KMS-11 (cell line): ENCODE data around the gene POU2F3.
"Not testable (repeated sequence)": the region's sequence is repeated elsewhere in the genome, so short reads cannot be mapped to it uniquely, and the experiment has no call there.

ENCODE experiments used
- H2AFZ ChIP-seq: fragments of 200-600 bp; sonication (generic); 2 replicates; pipeline ENCODE4 v1.6.1; 2016; ENCODE audit warnings: antibody characterized with exemption, mixed run types, low read depth
- H3K27ac ChIP-seq: fragments of 200-600 bp; sonication (generic); 2 replicates; pipeline ENCODE4 v1.6.1; 2016; ENCODE audit warnings: mild to moderate bottlenecking, mixed run types
- H3K27me3 ChIP-seq: fragments of 200-600 bp; sonication (generic); 2 replicates; pipeline ENCODE4 v1.6.1; 2017; ENCODE audit warnings: mild to moderate bottlenecking, low read depth, mixed run types, moderate library complexity; ENCODE audit not compliant: insufficient read depth
- H3K36me3 ChIP-seq: fragments of 200-600 bp; sonication (generic); 2 replicates; pipeline ENCODE4 v1.6.1; 2017; ENCODE audit warnings: mild to moderate bottlenecking, mixed run types; ENCODE audit not compliant: insufficient read depth
- H3K4me1 ChIP-seq: fragments of 200-600 bp; sonication (generic); 2 replicates; pipeline ENCODE4 v1.6.1; 2016; ENCODE audit warnings: mild to moderate bottlenecking, low read depth, mixed run types; ENCODE audit not compliant: poor library complexity, severe bottlenecking
- H3K4me2 ChIP-seq: fragments of 200-600 bp; sonication (generic); 2 replicates; pipeline ENCODE4 v1.7.0; 2016; ENCODE audit warnings: mild to moderate bottlenecking, mixed run types
- H3K4me3 ChIP-seq: fragments of 200-600 bp; sonication (generic); IDR thresholded peaks from 2 replicates; pipeline ENCODE4 v1.6.1; 2017; ENCODE audit warnings: low read depth, low read length, mixed read lengths; ENCODE audit not compliant: insufficient read depth
- H3K79me2 ChIP-seq: fragments of 200-600 bp; sonication (generic); 2 replicates; pipeline ENCODE4 v1.6.1; 2016; ENCODE audit warnings: low read depth, mixed run types; ENCODE audit not compliant: insufficient read depth
- H3K9ac ChIP-seq: fragments of 200-600 bp; sonication (generic); 2 replicates; pipeline ENCODE4 v1.6.1; 2016; ENCODE audit warnings: mild to moderate bottlenecking, mixed run types
- H4K20me1 ChIP-seq: fragments of 200-600 bp; sonication (generic); 2 replicates; pipeline ENCODE4 v1.6.1; 2016; ENCODE audit warnings: mild to moderate bottlenecking, mixed run types; ENCODE audit not compliant: insufficient read depth
- TF ChIP-seq, protein P1 (sequence below): fragments of 200-600 bp; sonication (generic); conservative IDR thresholded peaks from 2 replicates; pipeline ENCODE4 v1.6.1; 2017; ENCODE audit warnings: low read depth, mild to moderate bottlenecking, antibody characterized with exemption, low read length, moderate library complexity, mixed read lengths

POU2F3 gene

DNA sequence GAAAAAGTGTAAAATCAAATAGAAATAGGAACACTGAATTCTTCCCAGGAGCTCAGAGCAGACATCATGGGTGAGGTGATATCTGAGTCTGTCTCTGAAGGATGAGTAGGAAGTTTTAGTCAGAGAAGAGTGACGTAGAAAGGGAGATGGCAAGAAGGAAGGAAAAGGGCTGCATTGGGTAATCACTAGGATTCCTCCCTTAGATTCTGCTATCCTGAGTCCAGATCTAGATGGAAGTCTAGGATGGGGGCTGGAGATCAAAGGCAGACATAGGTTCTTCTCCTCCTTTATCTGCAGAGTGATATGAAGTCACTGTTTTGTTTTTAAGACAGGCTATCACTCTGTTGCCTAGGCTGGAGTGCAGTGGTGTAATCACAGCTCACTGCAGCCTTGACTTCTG is 30.4 kb downstream of the POU2F3 start:
- TF ChIP-seq, protein P1, sequence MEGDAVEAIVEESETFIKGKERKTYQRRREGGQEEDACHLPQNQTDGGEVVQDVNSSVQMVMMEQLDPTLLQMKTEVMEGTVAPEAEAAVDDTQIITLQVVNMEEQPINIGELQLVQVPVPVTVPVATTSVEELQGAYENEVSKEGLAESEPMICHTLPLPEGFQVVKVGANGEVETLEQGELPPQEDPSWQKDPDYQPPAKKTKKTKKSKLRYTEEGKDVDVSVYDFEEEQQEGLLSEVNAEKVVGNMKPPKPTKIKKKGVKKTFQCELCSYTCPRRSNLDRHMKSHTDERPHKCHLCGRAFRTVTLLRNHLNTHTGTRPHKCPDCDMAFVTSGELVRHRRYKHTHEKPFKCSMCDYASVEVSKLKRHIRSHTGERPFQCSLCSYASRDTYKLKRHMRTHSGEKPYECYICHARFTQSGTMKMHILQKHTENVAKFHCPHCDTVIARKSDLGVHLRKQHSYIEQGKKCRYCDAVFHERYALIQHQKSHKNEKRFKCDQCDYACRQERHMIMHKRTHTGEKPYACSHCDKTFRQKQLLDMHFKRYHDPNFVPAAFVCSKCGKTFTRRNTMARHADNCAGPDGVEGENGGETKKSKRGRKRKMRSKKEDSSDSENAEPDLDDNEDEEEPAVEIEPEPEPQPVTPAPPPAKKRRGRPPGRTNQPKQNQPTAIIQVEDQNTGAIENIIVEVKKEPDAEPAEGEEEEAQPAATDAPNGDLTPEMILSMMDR: no peak
- no peak overlapping the region for H3K9ac ChIP-seq
- H3K4me1 ChIP-seq: no peaks in the 10 kb centered on the region
- no peaks in the 10 kb centered on the region for H4K20me1 ChIP-seq
- no peaks in the 10 kb centered on the region for H3K79me2 ChIP-seq
- no peaks in the 10 kb centered on the region for H3K27me3 ChIP-seq
- H3K36me3 ChIP-seq: no peaks in the 10 kb centered on the region
- H3K27ac ChIP-seq: no peak overlapping the region
- no peak overlapping the region for H2AFZ ChIP-seq
- H3K4me3 ChIP-seq: no peak overlapping the region
- H3K4me2 ChIP-seq: no peak overlapping the region

DNA sequence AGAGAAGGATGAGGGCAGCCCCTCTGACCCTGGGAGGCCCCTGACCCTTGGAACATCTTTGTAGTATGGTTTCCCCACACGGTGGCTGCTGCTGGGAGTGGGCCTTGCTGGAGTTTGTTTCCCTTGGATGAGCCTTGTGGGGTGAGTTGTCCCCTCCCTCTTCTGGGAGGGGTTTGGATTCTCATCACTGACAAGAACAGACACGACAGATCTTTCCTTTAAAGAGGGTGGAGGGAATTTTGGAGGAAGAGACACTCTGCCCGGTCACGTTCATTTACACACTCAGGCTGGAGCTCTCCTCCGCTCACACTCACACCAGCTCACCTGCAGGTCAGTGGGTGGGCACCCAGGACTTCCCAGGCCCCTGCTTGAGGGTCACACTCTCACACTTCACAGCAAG is 31.7 kb downstream of the POU2F3 start:
- TF ChIP-seq, protein P1: no peak
- no peak overlapping the region for H3K4me3 ChIP-seq
- no peak overlapping the region for H3K27ac ChIP-seq
- H3K4me1 ChIP-seq: no peaks in the 10 kb centered on the region
- no peaks in the 10 kb centered on the region for H3K36me3 ChIP-seq
- H3K4me2 ChIP-seq: no peak overlapping the region
- no peaks in the 10 kb centered on the region for H3K79me2 ChIP-seq
- no peaks in the 10 kb centered on the region for H4K20me1 ChIP-seq
- no peak overlapping the region for H3K9ac ChIP-seq
- H2AFZ ChIP-seq: no peak overlapping the region
- no peaks in the 10 kb centered on the region for H3K27me3 ChIP-seq

DNA sequence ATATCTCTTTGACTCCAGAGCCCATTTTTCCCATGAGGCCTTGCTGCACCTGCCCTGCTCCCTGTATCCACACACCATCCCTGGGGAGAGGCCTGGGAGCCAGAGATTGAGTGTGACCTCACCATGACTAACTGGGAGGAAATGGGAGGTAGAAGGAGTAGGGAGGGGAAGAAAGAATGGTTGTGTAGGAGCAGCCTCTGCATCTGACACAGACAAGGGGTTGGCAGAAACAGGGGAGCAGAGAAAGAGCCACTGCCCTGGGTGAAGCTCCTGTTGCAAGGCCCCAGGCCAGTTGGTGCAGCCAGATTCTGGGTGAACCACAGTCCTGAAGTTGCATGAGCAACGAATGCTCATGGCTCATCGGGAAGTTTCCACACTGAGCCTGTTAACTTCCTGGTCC is 32.4 kb downstream of the POU2F3 start:
- Histone ChIP-seq H3K79me2 (no peaks in the 10 kb centered on the region), H3K27me3 (no peaks in the 10 kb centered on the region), H4K20me1 (no peaks in the 10 kb centered on the region), H3K27ac (no peak overlapping the region), H3K9ac (no peak overlapping the region), H3K4me3 (no peak overlapping the region), H3K4me2 (no peak overlapping the region), H3K36me3 (no peaks in the 10 kb centered on the region), H2AFZ (no peak overlapping the region), H3K4me1 (no peaks in the 10 kb centered on the region)
- TF ChIP-seq, protein P1: no peak

DNA sequence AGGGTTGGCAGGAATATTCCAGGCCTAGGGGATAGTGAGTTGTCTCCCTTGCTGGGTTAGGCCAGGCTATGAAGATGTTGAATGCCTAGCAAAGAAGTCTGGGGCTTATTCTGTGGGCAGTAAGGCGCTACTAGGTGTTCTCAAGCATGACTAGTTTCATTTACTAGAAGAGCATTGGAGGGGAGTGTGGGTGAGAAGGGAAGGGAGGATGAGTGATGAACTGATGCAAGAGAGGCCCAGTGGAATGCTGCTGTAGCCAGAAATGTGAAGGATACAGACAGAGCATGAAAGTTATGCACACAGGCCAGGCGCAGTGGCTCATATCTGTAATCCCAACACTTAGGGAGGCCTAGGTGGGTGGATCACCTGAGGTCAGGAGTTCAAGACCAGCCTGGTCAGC is 33.5 kb downstream of the POU2F3 start:
- Histone ChIP-seq H3K9ac (no peak overlapping the region), H3K27ac (no peak overlapping the region), H3K4me2 (no peak overlapping the region), H4K20me1 (no peaks in the 10 kb centered on the region), H3K4me1 (no peaks in the 10 kb centered on the region), H3K4me3 (no peak overlapping the region), H2AFZ (no peak overlapping the region), H3K36me3 (no peaks in the 10 kb centered on the region), H3K79me2 (no peaks in the 10 kb centered on the region), H3K27me3 (no peaks in the 10 kb centered on the region)
- TF ChIP-seq, protein P1: no peak

DNA sequence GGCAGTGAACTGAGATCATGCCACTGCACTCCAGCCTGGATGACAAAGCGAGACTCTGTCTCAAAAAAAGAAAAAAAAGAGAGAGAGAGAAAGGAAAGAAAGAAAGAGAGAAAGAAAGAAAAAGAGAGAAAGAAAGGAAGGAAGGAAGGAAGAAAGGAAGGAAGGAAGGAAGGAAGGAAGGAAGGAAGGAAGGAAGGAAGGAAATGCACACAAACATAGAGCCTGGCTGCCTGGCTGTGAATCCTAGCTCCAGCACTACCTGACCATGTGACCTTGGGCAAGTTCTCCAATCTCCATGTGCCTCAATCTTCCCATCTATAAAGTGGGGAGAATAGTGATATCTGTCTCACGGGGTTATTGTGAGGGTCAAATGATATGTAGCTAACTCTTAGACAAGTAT is 34.0 kb downstream of the POU2F3 start:
- H3K27ac ChIP-seq, H3K36me3 ChIP-seq, H3K4me1 ChIP-seq, H3K27me3 ChIP-seq, H3K79me2 ChIP-seq, H3K9ac ChIP-seq, H4K20me1 ChIP-seq, H3K4me3 ChIP-seq, H3K4me2 ChIP-seq, H2AFZ ChIP-seq: not testable (repeated sequence)
